Measurements from ENCODE around the gene CCNJL.

The CCNJL gene

GRCh38 chr5:160333721-160334120, 21.4 kb upstream of the CCNJL start:
- no peak for TF ChIP-seq CTCF (IDR thresholded peaks at IDR 0.05; ENCODE audit: low read depth, low read length, missing control alignments)
- DNase-seq (ENCODE audit: low read depth): no peak
- H3K4me3 ChIP-seq (ENCODE audit: low read depth, low read length): no peak overlapping the region

GRCh38 chr5:160330212-160330611, 17.8 kb upstream of the CCNJL start:
- no peak overlapping the region for H3K4me3 ChIP-seq (ENCODE audit: low read depth, low read length)
- DNase-seq (ENCODE audit: low read depth): no peak
- TF ChIP-seq CTCF (IDR thresholded peaks at IDR 0.05; ENCODE audit: low read depth, low read length, missing control alignments): no peak

- no peak overlapping the region for H3K4me3 ChIP-seq (ENCODE audit: low read depth, low read length)
- no peak for TF ChIP-seq CTCF (IDR thresholded peaks at IDR 0.05; ENCODE audit: low read depth, low read length, missing control alignments)
- no peak for DNase-seq (ENCODE audit: low read depth)
Observed at GRCh38 chr5:160327818-160328217, 15.5 kb upstream of the CCNJL start.

- H3K4me3 ChIP-seq (ENCODE audit: low read depth, low read length): no peak overlapping the region
- no peak for TF ChIP-seq CTCF (IDR thresholded peaks at IDR 0.05; ENCODE audit: low read depth, low read length, missing control alignments)
Observed at GRCh38 chr5:160326981-160327380, 14.6 kb upstream of the CCNJL start.

GRCh38 chr5:160325716-160326115, 13.4 kb upstream of the CCNJL start:
- no peak overlapping the region for H3K4me3 ChIP-seq (ENCODE audit: low read depth, low read length)
- no peak for TF ChIP-seq CTCF (IDR thresholded peaks at IDR 0.05; ENCODE audit: low read depth, low read length, missing control alignments)
- DNase-seq (ENCODE audit: low read depth): no peak

More at GRCh38 chr5:160326981-160327380, 14.6 kb upstream of the CCNJL start:
- DNase-seq (ENCODE audit: low read depth): no peak

- no peak for TF ChIP-seq CTCF (IDR thresholded peaks at IDR 0.05; ENCODE audit: low read depth, low read length, missing control alignments)
- DNase-seq (ENCODE audit: low read depth): no peak
- H3K4me3 ChIP-seq (ENCODE audit: low read depth, low read length): no peak overlapping the region
Observed at GRCh38 chr5:160324886-160325285, 12.5 kb upstream of the CCNJL start.

- no peak overlapping the region for H3K4me3 ChIP-seq (ENCODE audit: low read depth, low read length)
- DNase-seq (ENCODE audit: low read depth): no peak
- no peak for TF ChIP-seq CTCF (IDR thresholded peaks at IDR 0.05; ENCODE audit: low read depth, low read length, missing control alignments)
Observed at GRCh38 chr5:160318409-160318808, 6.0 kb upstream of the CCNJL start.
